K562 (cell line): ENCODE measurements around the gene NAGS. TPM values are rescaled to one million over a fixed set of nuclear protein-coding genes. Genes with fewer than 3 reads are reported as not detected.

ENCODE experiments used
- CAMTA2 ChIP-seq: fragments of 250-450 bp; sonication (Bioruptor Pico); conservative IDR thresholded peaks from 2 replicates; pipeline ENCODE4 v1.5.1; 2022
- CBX1 ChIP-seq: sonication (generic); IDR thresholded peaks from 2 replicates; pipeline ENCODE4 v1.6.1; 2016; ENCODE audit warnings: antibody characterized with exemption, low read depth, mild to moderate bottlenecking
- CXXC5 ChIP-seq: fragments of 250-450 bp; sonication (Bioruptor Pico); IDR thresholded peaks from 2 replicates; pipeline ENCODE4 v1.8.0; 2022; ENCODE audit warnings: inconsistent platforms, mild to moderate bottlenecking, moderate library complexity
- DLX4 ChIP-seq: fragments of 250-450 bp; sonication (Bioruptor Pico); IDR thresholded peaks from 2 replicates; pipeline ENCODE4 v1.6.1; 2021; ENCODE audit warnings: mild to moderate bottlenecking
- HEY1 ChIP-seq: fragments of 250-450 bp; sonication (Bioruptor Pico); IDR thresholded peaks from 2 replicates; pipeline ENCODE4 v1.5.0; 2020; ENCODE audit warnings: mild to moderate bottlenecking, moderate library complexity, borderline replicate concordance
- HNRNPK ChIP-seq: fragments of 200-400 bp; formaldehyde crosslinking; IDR thresholded peaks from one replicate; pipeline ENCODE4 v1.6.1; 2018; ENCODE audit warnings: mild to moderate bottlenecking, low read depth, low read length; ENCODE audit not compliant: poor library complexity, severe bottlenecking
- KLF13 ChIP-seq: fragments of 450-650 bp; IDR thresholded peaks from 2 replicates; pipeline ENCODE4 v1.6.1; 2016; ENCODE audit warnings: missing genetic modification characterization, low read depth, mild to moderate bottlenecking, missing compliant biosample characterization, moderate library complexity, borderline replicate concordance
- MAFF ChIP-seq: IDR thresholded peaks from 2 replicates; pipeline ENCODE4 v1.6.1; 2012; ENCODE audit warnings: low read length, improper control_type of control experiment
- MEIS2 ChIP-seq: fragments of 450-650 bp; IDR thresholded peaks from 2 replicates; pipeline ENCODE4 v1.6.1; 2014; ENCODE audit warnings: mild to moderate bottlenecking; ENCODE audit not compliant: partially characterized antibody
- NKRF ChIP-seq: fragments of 450-650 bp; IDR thresholded peaks from 2 replicates; pipeline ENCODE4 v1.6.1; 2016; ENCODE audit warnings: borderline replicate concordance
- RFX5 ChIP-seq: IDR thresholded peaks from 2 replicates; pipeline ENCODE4 v1.6.1; 2011; ENCODE audit warnings: low read depth, mild to moderate bottlenecking, improper control_type of control experiment, low read length
- RUNX1 ChIP-seq: sonication (generic); IDR thresholded peaks from 2 replicates; pipeline ENCODE4 v1.6.1; 2016; ENCODE audit warnings: antibody characterized with exemption, low read depth
- WHSC1 ChIP-seq: IDR thresholded peaks from one replicate; pipeline ENCODE4 v1.6.1; 2012; ENCODE audit warnings: low read length, control low read depth, inconsistent platforms
- ZBTB33 ChIP-seq: sonication (generic); formaldehyde crosslinking; IDR thresholded peaks from 2 replicates; pipeline ENCODE4 v1.8.1; 2023; ENCODE audit warnings: mild to moderate bottlenecking, missing genetic modification reagents
- ZNF174 ChIP-seq: fragments of 250-450 bp; sonication (Bioruptor Pico); IDR thresholded peaks from 2 replicates; pipeline ENCODE4 v1.4.0; 2020; ENCODE audit warnings: mild to moderate bottlenecking
- polyA plus RNA-seq, 8 experiments: library from polyadenylated mRNA; depleted of rRNA in 4 of 8; stranded (reverse) in 5 of 8; unstranded in 3 of 8; fragments of >200 nt; fragmentation: Nextera tagmentation in 2 of 8; fragmentation: Illumina TruSeq in 1 of 8; extraction: Ambion mirVana in 2 of 8; extraction: Trizol in 1 of 8; gene quantifications; 2 replicates each; pipeline versions ENCODE4 v1.2.1 to v1.2.3, GENCODE V29; 2011 to 2014; ENCODE audit warnings: inconsistent platforms in 1 of 8, missing spikeins in 1 of 8
- total RNA-seq, 7 experiments: library from RNA; depleted of rRNA in 6 of 7; stranded (reverse); fragments of >200 nt in 6 of 7; fragmentation: Illumina TruSeq in 2 of 7; extraction: Trizol in 2 of 7; gene quantifications; 2 replicates each; pipeline versions ENCODE4 v1.2.1 to v1.2.3, GENCODE V29; 2011 to 2021; ENCODE audit warnings: low replicate concordance in 1 of 7

The NAGS gene
- total and polyA plus RNA-seq, 9 of the 15 experiments (the other 6 are each of a cell fraction or from before 2014, with no cell fraction given), result not detected

GRCh38 chr17:44014437-44015172 lies 10.2 kb downstream of the NAGS start, which contains the start of gene TMEM101 (continued):
- TF ChIP-seq CXXC5 (CRISPR knock-in tag) (peak; percentile 99), ZBTB33 (peak; percentile 75), RUNX1 (peak; percentile 76; the same call in 1 of the 2 replicates), CAMTA2 (no peak), WHSC1 (no peak), ZNF174 (CRISPR knock-in tag) (0 out of 2 replicates have a peak, but pooled peaks have one; percentile 50), NKRF (peak; percentile 73; the same call in 1 of the 2 replicates), DLX4 (CRISPR knock-in tag) (no peak), MEIS2 (no peak), CBX1 (no peak), HNRNPK (no peak), HEY1 (CRISPR knock-in tag) (no peak), MAFF (no peak), RFX5 (peak; percentile 74; the same call in 1 of the 2 replicates), KLF13 (tag) (peak; percentile 37; the same call in 1 of the 2 replicates)
